ENCODE measurements around the gene TCF7L1. TPM values are rescaled to one million over a fixed set of nuclear protein-coding genes. Genes with fewer than 3 reads are reported as not detected.
A peak's percentile ranks its signal among the peaks of the same experiment; 100 is the strongest.

The TCF7L1 gene
- total RNA-seq, 1 donor from 2014 or later: 7.1 TPM

DNA sequence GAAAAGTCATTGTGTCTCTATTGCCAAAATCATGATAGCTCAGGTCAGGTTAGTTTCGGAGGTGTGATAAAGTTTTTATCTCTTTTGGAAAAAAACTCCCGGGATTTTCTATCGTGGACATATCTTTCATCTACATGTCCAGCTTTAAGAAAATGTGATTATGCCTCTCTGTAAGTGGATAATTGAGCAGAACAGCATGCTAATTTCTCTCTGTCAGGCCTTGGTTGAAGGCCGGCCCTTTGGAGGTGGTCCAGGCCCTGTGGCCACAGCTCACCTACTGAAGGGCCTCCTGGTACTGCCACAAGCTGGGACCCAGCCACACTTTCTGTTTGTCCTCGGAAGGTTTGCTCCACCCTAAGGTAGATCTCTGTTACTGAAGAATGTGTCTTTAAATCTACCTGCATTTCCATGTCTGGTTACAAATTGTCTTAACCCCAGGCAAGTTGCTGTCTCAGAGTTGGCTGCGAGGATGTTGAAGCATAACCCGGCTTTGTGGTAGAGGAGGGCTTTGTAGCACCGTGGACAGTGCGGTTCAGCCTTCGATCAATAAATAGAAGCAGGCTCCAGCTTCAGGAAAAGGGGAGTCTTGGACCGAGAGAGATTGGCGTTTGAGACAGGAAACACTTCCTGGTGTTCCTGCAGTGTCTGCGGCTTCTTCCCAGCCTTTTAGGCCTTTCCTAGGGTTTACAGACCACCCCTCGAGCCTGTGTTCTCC, 25.5 kb downstream of the TCF7L1 start:
- no peak for DNase-seq
- intact Hi-C loops (cut with micrococcal nuclease): no loop called here
- ATAC-seq: no peak

GRCh38 chr2:85159589-85159988, 26.4 kb downstream of the TCF7L1 start:
- ATAC-seq (no peak), DNase-seq (no peak)
- intact Hi-C loops (cut with micrococcal nuclease): no loop called here

DNA sequence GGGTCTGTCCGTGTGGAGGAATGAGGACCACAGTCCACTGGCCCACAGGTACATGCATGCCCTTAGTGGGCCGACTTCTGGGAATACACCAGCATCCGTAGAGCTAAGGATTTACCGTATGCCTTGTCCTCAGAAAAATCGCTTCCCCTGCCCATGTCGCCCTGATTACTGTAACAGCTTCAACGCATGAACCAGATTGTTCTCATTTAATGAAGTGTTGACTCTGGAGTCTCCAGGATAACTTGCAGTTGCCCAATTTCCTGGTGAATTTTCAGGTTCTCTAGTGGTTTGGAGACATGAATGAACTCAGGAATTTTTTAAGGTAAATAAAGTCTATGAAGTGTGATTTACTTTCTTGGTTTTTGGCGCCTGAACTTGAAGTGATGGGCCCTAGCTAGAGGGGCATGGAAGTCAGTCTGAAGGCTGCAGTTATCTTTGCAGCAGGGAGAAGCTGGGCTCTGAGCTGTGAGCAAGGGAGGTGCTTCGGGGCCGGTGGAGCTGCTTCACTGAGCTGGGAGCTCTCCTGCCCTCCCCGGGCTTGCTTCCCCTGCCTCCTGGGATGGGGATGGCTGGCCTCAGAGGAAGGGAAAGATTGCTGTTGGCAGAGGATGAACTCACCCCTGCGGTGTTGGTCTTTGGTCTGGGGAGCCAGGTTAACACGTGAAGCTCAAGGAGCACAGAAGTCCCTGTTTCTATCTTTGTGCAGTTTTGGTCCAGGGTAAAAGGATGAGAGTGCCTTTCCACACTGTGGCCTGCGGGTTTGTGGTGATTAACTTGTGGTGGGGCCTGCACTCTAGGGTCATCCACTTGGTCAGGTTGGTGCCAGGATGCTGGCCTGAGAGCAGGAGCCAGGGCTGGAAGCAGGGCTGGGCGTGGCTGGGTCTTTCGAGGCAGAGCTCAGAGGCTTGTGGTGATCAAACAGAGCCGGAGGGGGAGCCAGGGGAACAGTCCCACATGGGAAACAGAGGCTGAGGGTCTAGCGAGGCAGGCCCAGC, 28.1 kb downstream of the TCF7L1 start:
- intact Hi-C loops (cut with micrococcal nuclease): no loop called here
- DNase-seq: no peak
- ATAC-seq: peak; percentile 11

- intact Hi-C loops (cut with micrococcal nuclease): no loop called here
- ATAC-seq (peak; percentile 68), DNase-seq (no peak)
Observed at GRCh38 chr2:85162746-85163301, 29.6 kb downstream of the TCF7L1 start.

GRCh38 chr2:85163675-85164074, 30.5 kb downstream of the TCF7L1 start:
- DNase-seq (no peak), ATAC-seq (no peak)
- intact Hi-C loops (cut with micrococcal nuclease): no loop called here

DNA sequence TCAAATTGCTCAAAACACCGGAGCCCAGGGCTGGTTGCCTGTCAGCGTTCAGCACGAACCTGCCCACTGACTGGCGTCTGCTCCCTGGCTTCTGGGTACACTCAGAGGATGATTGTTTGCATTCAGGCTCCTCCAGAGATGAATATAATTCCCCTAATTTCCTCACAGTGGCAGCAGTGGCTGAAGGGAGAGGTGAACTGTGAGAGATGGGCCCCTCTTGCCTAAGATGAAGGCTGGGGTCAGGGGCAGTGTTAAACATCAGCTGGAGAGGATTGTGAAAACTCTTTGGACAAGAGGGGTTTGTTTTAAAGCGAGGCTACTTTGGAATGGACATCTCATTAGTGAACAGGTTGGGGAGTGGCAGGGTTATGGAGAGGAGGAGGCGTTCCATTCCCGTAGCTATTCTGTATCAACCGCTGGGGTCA, 31.0 kb downstream of the TCF7L1 start:
- ATAC-seq (no peak), DNase-seq (no peak)
- intact Hi-C loops (cut with micrococcal nuclease): no loop called here

DNA sequence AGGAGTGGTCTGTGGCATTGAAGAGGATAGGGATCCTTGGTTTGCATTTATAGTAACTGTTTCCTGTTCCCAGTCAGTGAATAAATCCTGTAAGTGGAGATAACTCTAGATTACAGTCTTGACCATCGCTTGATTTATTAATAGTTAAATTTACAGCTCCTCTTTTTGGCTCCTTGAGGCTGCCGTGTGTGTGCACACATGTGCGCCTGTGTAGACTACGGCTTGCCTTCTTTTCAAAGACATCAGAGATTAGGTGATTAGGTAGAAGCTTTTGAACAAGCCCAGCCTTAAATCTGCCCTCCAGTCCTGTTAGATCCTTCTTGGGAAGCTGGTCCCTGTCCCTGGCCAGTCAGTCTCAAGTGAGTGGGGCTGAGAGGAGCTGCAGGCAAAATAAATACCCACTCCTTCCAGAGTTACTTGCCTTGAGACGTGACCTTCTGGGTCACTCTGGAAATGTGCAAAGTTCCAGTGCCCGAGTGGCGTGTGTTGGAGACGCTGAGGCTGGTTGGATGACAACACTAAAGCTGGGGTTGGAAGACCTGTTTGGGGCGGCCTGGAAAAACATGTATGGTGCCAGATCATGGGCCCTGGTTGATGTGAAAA, 32.0 kb downstream of the TCF7L1 start:
- DNase-seq: no peak
- ATAC-seq: no peak
- intact Hi-C loops (cut with micrococcal nuclease): no loop called here

DNA sequence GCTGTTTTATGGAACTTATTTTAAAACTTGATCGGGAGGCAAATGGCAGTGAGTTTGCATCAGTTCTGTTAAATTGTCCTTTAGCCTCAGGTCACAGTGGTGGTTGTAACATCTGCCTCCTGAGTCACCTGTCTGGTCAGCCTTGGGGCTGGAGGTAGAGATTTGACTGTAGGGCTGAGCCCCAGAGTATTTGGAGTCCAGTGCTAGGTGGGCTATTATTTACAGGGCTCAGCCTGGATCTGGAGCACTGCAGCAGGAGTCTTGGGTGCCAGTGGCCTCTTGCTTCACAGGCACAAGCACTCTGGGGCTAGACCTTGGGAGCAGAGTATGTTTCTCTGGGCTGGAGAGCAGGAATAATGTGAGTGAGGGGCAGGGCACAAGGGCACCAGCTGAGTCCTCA, 32.8 kb downstream of the TCF7L1 start:
- DNase-seq (no peak), ATAC-seq (no peak)
- intact Hi-C loops (cut with micrococcal nuclease): no loop called here

- DNase-seq (no peak), ATAC-seq (no peak)
- intact Hi-C loops (cut with micrococcal nuclease): no loop called here
Observed at GRCh38 chr2:85167479-85167878, 34.3 kb downstream of the TCF7L1 start.

DNA sequence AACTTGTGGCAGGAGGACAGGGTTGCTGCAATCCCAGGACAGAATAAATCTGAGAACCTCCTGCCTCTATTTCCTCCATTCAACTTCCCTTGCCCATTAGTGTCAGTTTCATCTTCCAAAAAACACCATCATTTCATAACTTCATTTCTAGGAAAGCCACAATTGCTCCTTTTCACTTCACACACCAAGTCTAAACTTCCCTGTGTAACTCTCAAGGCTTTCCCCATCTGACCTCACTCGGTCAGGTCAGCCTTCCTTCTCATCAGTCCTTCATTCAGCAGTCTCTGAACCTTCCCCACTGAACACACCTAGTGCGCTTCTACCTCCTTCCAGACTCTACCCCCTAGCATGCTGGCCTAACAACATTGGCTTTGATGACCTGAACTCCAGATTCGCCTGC, 35.8 kb downstream of the TCF7L1 start:
- intact Hi-C loops (cut with micrococcal nuclease): no loop called here
- no peak for ATAC-seq

DNA sequence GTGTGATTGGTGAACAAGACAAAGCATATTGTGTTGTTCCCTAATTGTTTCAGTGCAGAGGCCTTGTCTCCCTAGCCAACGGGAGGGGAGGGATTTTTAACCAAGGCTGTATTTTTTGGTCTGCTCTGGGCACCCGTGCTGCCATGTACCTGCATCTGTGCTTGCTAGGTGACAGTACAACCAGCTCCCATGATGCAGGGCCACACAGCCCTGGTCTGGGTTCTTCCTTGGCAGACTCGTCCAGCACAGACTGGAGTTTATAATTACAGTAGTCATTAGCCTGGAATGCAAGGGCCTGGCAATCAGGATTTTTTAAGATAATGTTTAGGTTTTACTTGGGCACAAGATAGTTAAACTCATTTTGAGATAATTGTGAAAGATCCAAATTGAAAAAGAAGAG, 36.4 kb downstream of the TCF7L1 start:
- no peak for DNase-seq
- ATAC-seq: no peak
- intact Hi-C loops (cut with micrococcal nuclease): no loop called here

More for the DNA sequence above, 35.8 kb downstream of the TCF7L1 start:
- DNase-seq: no peak

DNA sequence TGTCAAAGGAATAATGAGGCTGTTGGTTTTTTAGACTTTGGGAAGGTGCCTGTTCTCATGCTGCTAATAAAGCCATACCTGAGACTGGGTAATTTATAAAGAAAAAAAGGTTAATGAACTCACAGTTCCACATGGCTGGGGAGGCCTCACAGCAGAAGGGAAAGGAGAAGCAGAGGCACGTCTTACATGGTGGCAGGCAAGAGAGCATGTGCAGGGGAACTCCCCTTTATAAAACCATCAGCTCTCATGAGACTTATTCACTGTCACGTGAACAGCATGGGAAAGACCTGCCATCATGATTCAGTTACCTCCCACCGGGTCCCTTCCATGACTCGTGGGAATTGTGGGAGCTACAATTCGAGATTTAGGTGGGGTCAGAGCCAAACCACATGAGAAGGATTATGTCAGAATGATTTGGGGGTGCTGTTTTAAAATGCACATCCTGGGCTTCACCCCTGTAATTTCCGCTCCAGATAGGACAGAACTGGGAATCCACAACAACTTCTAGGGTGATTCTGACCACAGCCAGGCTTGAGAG, 37.8 kb downstream of the TCF7L1 start:
- intact Hi-C loops (cut with micrococcal nuclease): no loop called here
- ATAC-seq (no peak), DNase-seq (no peak)

DNA sequence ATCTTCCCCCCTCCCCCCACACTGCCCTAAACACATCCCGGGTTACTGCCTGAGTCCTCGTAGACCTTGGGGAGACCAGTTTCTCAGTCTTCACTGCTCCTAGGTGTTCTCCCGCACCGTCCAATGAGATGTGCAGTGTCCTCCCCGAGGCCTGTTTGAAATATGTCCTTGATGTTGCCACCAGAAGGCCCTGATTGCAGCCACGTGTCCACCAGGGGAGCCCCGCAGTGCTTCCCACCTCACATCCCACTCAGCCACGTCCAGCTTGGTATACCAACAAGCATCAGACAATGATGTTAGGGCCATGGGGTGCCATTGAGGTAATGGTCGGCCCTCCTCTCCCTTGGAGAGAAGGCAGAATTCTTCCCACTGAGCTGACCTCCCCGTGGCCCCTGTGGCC, 38.7 kb downstream of the TCF7L1 start:
- intact Hi-C loops (cut with micrococcal nuclease): no loop called here
- no peak for ATAC-seq
- no peak for DNase-seq

- ATAC-seq (peak; percentile 73), DNase-seq (peak; percentile 35)
- intact Hi-C loops (cut with micrococcal nuclease): no loop called here
Observed at GRCh38 chr2:85173909-85174308, 40.7 kb downstream of the TCF7L1 start.

GRCh38 chr2:85174943-85175342, 41.8 kb downstream of the TCF7L1 start:
- DNase-seq (no peak), ATAC-seq (peak; percentile 19)
- intact Hi-C loops (cut with micrococcal nuclease): no loop called here

GRCh38 chr2:85175369-85176299, 42.4 kb downstream of the TCF7L1 start:
- intact Hi-C loops (cut with micrococcal nuclease): no loop called here
- ATAC-seq (peak; percentile 79), DNase-seq (no peak)

DNA sequence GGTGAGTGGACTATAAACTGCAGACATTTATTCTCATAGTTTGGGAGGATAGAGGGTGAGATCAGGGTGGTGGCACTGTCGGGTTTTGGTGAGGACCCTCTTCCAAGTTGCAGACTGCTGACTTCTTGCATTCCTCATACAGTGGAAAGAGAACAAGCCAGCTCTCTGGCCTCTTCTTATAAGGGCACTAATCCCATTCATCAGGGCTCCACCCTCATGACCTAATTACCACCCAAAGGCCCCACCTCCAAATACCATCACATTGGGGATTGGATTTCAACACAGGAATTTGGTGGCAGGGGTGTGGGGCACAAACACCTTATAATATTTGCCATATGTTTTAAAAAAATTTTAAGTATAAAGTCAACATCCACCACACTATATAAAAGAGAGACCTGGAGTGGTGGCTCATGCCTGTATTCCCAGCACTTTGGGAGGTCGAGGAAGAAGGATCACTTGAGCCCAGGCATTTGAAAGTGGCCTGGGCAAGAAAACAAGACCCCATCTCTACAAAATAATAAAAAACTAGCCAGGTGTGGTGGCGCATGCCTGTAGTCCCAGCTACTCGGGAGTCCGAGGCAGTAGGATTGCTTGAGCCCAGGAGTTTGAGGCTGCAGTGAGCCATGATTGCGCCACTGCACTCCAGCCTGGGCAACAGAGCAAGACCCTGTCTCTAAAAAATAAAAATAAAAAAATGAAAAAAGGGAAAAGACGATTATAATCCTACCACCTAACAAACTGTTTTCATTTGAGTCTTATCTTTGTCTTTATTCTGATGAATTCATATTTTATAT, 44.0 kb downstream of the TCF7L1 start:
- intact Hi-C loops (cut with micrococcal nuclease): no loop called here
- ATAC-seq (no peak), DNase-seq (no peak)

- ATAC-seq (no peak), DNase-seq (no peak)
- intact Hi-C loops (cut with micrococcal nuclease): no loop called here
Observed at GRCh38 chr2:85178154-85178553, 45.0 kb downstream of the TCF7L1 start.
